Medulla oblongata (tissue), 1 donor: Measurements from ENCODE around the gene BCAN.
A peak's percentile ranks its signal among the peaks of the same experiment; 100 is the strongest.

Experiments used
- DNase-seq: peaks from one replicate; pipeline ENCODE4 v3.0.0-alpha.2; 2015; ENCODE audit errors: extremely low spot score

Gene BCAN

DNA sequence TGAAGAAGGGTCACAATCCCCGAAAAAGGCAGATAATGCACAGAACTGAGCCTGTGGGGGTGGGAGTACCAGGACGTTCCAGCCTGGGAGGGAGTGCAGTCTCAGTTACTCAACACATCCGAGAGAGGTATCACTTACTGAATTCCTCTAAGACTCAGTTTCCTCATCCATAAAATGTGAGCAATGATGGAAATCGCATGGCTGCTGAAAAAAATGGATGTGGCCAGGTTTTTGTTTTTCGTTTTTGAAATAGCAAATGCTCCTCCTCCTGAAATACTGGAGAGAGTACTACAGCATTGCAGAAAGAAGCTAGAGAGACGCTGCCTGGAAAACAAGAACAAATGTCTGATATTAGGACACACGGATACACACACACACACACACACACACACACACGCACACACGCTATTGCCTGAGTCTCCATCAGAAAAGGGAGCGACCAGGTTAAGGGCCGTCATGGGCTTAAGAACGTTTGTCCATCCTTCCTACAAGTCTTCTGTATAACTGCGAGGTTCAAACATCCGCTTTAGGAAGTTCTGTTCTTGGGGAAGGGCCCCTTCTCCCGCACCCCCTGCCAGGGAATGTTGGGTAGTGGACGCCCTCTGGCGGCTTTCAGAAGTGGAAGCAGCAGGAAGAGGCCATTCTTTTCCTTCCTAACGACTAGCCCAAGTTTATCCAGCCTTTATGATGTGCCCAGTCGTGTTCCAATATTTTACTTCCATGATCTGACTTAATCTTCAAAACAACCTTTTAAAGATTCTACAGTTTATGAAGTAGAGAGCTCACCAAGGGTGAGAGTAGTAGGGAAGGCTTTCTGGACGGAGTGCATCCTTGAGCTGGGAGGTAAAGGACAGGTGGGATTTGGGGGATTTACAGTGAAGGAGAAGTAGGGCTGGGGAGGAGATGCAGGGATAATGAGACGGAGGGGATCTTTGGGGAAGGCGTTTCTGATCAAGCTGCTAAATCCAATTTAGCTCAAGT, 36.0 kb downstream of the BCAN start:
- peak; percentile 91 for DNase-seq

- DNase-seq, result no peak
Measured at GRCh38 chr1:156680056-156680455, 38.1 kb downstream of the BCAN start.

- no peak for DNase-seq
Measured at GRCh38 chr1:156681196-156681960, 39.5 kb downstream of the BCAN start.

GRCh38 chr1:156682166-156682890, 40.4 kb downstream of the BCAN start:
- no peak for DNase-seq

DNA sequence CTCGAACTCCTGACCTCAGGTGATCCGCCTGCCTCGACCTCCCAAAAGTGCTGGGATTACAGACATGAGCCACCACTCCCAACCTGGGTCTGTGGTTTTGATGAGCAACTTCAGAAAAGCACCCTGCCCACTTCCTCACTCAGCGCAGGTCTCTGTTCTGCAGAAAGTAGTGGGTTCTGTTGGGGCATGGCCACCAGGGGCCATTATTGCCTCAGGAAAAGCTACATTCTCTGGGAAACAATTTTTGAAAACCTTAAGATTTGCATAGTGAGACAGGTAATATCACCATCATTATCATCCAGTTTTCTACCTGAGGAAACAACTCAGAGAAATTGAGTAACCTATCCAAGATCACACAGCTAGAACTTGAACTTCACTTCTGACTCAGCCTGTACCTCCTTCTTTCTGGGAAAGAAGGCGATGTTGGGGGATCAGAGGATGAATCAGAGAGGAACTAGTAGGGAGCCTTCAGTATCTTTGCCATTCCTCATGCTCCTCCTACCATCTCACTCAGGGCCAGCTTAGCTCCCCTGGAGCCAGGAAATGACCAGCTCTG, 42.4 kb downstream of the BCAN start:
- DNase-seq, result no peak

DNA sequence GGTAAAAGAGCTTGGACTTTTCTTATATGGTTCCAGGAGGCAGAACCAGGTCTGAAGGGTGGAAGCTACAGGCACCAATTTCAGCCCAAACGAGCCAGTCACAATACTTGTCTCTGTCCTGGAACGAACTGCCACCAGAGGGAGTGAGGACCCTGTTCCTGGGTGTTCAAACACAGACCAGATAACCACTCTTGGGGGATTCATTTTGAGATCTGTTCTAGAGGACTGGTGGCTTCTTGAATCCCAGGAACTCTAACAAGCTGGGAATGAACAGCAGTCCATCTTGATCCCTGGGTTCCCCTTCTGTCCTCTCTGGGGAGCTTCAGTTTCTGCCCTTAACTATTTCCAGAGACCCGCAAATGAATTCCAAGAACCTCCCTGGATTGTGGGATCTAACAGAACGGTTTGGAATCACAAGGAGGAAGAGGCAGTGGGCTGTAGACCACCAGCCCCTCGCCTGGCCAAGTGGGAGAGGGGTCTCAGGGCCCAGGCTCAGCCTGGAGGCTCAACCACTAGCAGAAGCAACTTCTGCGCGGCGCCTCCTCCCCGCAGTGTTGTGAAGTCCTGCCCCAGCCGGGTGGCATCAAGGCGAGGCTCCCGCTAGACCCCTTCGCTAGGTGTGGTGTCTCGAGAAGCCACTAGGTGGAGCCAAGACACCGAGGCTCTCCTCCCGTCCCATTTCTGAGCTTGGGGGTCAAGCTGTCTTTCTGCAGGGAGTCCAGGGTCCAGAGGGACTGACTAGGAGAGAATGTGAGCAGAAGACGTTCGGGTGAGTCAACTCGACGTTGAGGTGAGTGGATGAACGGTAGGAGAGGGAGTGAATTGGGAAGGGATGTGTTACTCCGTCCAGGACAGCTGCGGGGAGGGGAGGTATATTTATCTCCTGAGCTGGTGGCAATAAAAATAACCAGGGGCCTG, 47.4 kb downstream of the BCAN start:
- DNase-seq, result peak; percentile 84

DNA sequence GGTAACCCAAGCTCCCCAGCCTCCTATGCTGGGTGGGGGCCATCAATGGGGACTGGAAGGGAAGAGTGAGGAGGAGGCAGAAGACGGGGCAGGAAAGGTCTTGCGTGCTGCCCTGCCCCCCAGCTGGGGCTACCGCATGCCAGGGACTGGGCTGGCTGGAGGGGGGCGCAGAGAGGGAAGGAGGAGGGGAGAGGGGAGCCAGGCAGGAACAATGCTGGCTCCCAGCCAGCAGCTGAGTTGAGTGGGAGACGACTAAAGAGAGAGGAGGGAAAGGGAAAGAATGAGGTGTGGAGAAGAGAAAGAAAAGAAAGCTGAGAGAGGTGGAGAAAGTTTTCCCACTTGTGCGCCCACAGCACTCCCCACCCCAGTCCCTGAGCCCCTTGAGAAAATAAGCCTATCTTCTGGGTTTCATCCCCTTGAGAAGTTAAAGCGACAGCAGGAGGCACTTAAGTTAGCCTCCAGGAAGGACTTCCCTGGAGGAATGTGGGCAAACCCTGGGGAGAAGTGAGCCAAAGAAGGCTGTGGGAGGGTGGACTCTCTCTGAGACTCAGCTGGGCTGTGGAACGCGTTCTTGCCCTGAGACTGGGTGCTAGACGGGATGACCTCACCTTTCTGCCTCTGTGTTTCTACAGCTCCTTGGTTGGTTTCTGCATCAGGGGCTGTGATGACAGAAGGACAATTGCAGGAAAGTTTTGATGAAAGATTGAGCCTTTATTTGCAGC, 48.2 kb downstream of the BCAN start:
- no peak for DNase-seq

DNA sequence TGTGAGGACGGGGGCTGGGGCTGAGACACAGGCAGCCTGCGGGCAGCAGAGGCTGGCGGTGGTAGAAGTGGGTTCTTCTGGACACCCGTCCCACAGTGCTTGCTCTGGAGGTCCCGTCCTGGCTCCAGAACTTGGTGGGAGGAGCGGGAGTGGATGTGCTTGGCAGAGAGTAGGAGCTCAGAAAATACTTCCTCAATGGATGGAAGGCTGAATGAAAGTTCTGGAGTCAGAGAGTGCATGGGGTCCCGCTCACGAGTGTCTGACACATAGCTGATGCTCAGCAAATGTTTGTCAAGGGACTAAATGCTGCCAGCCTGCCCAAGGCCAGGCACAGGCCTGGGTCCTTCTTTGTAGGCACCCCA, 48.7 kb downstream of the BCAN start:
- DNase-seq, result no peak

GRCh38 chr1:156691191-156691590, 49.3 kb downstream of the BCAN start:
- no peak for DNase-seq

GRCh38 chr1:156691665-156692440, 49.9 kb downstream of the BCAN start:
- no peak for DNase-seq

DNA sequence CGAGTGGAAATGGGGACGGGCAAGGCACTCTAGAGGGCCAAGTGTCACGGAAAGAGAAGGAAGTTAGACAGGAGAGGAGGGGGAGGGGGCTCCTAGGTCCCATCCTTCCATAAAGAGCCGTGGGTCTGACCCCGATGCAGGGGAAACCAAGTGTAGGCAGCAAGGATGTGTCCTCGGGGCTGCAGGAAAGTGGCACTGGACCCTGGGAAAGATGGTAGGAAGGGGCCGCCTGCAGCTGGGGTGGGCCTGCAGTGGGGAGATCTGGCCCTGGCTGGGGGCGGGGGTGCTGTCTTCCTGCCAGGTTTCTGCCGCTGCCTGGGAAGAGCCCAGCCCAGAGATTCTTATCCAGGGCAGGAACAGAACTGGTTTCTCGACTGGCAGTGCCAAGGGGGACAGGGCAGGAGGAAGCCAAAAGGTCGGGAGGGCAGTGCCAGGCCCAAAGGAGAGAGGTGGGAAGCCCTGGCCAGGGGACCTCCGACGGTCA, 50.6 kb downstream of the BCAN start:
- DNase-seq, result no peak

DNA sequence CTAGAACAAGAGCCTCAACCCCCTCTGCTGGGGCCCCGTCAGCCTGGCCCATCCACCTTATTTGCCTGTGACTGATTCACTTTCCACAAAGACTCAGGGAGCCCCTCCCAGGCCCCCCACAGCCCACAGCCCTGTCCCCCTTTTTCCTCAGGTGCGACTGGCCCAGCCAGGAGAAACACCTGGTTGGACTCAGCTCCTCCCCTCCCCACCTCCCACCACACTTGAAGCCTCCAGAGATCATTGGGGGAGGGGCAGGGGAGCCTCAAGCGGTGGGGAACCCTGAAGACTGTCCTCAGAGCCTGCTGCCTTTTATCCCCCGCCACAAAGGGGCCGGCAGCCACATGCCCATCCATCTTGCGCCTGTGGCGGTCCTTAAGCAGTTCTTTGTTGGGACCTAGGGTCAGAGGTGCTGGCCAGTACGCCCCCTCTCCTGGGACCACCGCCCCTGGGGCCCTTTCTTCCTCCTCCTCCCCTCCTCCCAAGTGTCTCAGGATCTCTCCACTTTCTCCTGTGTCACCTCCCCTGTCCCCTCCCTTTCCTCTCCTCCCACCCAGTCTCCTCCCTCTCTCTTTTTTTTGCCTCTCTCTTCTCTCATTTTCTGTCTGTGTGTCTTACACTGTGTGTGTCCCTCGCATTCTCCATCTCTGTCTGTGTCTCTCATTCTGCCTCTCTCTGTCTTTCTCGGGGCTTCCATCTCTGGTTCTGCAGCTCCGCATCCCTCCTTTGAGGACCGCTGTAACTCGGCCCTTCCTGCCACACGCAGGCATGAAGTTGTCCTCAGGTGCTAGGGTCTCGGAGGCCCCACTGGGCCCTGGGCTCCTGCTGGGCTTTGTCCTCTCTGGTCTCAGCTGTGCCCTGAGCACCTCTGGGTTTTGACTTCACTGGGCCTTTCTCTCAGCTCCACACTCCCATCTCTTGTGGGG, 51.3 kb downstream of the BCAN start:
- DNase-seq, result no peak

GRCh38 chr1:156693848-156694689, 52.2 kb downstream of the BCAN start:
- DNase-seq, result no peak

DNA sequence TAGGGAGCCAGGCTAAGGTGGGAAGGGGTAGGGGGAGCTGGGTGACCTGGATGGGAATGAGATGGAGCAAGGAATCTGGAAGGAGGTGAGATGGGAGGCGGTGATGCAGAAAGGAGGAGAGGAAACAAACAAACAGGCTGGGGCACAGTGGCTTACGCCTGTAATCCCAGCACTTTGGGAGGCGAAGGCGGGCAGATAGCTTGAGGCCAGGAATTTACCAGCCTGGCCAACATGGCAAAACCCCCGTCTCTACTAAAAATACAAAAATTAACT, 52.7 kb downstream of the BCAN start:
- DNase-seq, result no peak

DNA sequence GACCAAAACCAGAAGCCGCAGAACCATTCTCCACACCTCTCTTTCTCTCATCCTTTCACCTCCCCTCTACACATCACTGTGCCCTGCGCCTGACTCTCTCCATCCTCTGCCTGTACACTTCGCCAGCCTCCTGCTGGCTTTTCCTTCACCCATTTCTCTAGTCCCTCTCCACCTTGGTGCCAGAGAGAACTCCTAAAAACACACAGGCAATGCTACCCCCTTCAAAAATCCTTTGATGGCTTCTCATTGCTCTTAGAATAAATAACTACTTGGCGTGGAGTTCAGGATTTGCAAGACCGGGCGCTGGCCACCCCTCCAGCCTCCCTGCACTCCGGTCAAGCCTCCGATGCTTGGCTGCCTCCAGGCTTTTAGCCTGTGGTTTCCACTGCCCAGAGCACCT, 54.8 kb downstream of the BCAN start:
- DNase-seq, result no peak

DNA sequence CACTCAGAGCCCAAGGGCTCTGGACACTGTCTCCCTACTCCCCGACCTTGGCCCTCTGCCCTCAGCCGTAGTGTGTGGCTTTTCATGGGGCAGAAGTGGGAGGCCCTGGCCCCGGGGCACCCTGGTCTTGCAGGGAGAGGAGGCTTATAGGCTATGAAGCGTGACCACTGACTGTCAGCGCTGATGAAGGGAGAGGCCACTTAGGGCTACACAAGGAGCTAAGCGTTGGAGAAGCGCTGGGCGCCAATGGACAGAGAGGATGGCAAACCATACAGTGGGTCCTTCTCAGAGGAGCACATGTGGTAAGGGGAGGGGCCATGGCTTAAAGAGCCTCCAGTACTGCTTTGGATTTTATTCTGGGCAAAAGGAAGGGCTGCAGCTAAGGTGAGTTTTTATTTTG, 55.6 kb downstream of the BCAN start:
- no peak for DNase-seq

GRCh38 chr1:156698995-156699394, 57.1 kb downstream of the BCAN start:
- DNase-seq, result no peak
